Activated CD4-positive, alpha-beta T cell treated with anti-CD3 and anti-CD28 coated beads, Interleukin-2, amount 50 U/mL, for 24 hours (primary cell): ENCODE results near the gene POC5.

ENCODE experiments used
- DNase-seq, 2 donors: peaks; one replicate each; pipeline ENCODE4 v3.0.0-alpha.2; 2020; ENCODE audit warnings: low read depth in 1 of 2, low spot score in 1 of 2

POC5 gene

DNA sequence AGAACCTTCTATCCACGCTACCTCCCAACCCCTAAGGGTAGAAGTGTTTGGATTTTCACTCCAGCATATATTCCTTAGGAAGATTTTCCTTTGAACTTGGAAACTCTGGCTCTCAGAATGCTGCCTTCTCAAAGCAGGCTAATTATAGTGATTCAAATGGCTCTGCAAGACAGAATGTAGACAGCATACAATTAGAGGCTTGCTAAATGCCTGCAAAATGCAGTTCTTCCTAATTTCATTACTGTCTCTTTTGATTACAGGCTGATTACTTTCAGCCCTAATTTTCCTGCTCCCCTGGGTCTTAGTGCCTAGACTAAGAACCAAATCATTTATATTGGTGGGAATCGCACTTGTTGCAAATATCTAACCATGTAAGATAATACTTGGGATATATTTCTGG lies 55.2 kb downstream of the POC5 start:
- no peak for DNase-seq

DNA sequence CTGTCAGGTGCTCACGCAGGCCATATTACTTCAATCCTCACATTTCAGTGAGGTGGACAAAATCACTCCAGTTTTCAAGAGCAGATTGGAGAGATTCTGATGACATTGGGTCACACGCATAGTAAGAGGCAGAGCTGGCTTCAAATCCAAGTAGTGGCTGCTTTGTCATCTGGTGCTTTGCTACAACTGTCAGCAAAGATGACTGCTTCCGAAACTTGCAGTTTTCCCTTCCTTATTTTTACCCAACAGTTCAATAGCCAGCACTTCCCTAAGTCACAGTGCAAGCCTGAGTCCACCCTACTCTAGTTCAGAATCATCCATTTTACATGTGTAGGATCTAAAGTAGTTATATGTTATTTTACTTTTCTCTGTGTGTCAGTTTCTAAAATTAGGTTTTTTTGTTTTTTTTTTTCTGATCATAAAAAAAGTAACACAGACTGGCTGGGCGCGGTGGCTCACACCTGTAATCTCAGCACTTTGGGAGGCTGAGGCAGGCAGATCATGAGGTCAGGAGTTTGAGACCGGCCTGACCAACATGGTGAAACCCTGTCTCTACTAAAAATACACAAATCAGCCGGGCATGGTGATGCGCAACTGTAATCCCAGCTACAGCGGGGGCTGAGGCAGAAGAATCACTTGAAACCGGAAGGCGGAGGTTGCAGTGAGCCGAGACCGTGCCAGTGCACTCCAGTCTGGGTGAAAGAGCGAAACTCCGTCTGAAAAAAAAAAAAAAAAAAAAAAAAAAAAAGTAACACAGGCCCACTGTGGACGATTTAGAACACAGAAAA lies 56.4 kb downstream of the POC5 start:
- DNase-seq, result no peak

DNA sequence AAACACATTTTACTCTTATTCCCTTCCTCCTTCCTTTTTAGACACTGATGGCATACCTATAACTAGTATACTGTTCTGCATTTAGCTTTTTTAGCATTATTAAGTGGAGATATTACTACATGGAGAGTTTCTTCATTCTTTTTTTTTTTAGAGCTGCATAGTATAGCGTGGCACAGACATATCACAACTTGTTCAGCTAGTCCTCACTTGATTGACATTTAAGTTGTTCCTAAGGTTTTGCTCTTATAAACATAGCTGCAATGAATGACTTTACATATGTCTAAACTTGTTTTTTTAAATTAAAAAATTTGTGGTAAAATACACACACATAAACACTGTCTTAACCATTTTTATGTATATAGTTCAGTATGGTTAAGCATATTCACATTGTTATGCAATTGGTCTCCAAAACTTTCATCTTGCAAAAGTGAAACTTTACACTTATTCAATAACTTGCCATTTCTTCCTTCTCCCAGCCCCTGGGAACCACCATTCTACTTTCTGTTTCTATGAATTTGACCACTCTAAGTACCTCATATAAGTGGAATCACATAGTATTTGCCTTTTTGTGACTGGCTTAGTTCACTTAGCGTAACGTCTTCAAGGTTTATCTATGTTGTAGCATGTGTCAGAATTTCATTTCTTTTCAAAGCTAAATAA lies 57.3 kb downstream of the POC5 start:
- no peak for DNase-seq

- DNase-seq, result no peak
Measured at GRCh38 chr5:75656311-75657003, 60.8 kb downstream of the POC5 start.

DNA sequence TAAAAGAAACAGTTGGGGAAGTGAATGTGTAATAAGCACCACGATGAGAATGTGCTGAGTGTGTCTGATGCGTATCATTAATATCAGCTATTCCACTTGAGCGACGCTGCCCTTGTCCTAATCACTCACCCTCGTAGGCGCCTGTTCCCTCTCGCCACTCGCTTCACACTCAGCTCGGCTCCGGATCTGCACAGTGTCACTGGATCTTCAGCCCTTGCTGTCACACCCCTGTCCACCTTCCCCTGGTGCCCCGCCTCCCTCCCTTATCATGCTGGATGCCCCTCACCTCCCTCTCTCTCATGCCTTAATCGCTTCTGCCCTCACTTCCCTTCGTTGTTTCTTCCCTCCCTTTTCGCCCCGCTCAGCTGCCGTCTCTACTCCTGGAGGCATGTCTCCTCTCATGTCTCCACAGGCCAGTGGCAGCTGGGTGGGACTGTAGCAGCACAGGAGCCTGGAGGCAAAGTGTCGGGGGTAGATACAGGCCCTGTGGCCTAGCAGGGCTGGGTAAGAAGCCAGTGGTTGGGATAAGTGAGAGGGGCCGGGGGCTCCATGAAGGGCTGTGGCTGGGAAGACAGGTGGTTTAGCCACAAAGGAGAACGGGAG lies 62.4 kb downstream of the POC5 start:
- no peak for DNase-seq

DNA sequence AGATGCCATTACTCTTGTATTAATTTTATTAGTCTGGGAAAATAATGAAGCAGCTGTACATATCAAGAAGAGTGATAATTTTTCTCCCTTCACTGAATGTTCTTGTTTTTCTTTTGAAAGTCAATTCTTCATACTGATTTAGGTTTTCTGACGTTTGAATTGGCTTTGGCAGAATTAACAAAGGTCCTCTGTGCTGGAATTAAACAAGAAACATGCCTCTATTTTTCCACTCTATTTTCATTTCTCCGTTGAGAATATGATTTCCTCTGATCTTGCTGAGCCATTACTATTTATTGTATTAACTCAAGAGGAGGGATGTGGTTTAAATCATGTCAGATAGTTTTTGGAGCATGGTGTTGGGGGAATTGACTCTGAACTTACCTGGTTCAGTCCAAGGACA lies 63.7 kb downstream of the POC5 start:
- DNase-seq, result no peak

DNA sequence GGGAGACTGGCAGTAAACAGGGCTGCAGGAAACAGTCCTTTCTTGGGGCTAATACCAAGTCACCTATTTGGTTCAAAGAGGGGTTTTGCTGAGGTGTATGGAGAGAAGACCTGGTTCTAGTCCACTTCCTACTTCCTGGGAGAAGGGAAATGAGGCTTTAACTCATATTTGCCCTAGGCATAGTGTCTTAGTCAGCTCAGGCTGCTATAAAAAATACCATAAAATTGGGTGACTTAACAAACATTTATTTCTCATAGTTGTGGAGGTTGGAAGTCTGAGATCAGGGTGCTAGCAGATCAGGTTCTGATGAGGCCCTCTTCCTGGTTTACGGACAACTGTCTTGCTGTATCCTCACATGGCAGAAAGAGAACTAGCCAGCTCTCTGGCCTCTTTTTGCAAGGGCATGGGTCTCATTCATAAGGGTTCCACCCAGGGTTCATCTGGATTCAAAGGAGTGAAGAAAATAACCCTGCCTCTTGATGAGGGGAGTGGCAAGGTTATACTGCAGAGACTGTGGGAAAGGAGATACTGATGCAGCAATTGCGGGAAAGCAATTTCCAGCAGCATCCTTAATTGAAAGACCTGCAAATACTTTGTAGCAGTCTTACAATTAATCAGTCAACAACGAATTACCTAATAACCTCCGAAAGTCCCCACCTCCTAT lies 65.5 kb downstream of the POC5 start:
- no peak for DNase-seq

- DNase-seq, result no peak
Measured at GRCh38 chr5:75648712-75649111, 68.5 kb downstream of the POC5 start.

- DNase-seq, result no peak
Measured at GRCh38 chr5:75640826-75641225, 76.4 kb downstream of the POC5 start.

DNA sequence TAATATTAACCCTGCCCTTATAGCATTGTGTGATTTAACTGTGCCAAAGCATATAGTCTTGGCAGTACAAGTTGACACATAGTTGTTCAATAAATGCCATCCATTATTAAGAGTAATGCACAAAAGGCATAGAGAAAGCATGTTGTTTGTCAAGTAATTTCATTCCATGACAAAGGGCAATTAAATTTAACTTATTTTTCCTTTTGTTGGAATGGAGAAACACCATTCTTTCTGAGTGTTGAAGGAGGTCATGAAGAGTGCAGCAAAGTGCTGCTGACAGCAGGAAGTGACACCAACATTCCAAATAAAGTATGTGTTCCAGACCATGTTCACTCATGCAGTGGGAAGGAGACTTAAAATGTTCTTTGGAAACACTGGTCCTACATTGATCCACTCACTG lies 76.8 kb downstream of the POC5 start:
- no peak for DNase-seq

GRCh38 chr5:75639535-75640311 lies 77.5 kb downstream of the POC5 start:
- no peak for DNase-seq

DNA sequence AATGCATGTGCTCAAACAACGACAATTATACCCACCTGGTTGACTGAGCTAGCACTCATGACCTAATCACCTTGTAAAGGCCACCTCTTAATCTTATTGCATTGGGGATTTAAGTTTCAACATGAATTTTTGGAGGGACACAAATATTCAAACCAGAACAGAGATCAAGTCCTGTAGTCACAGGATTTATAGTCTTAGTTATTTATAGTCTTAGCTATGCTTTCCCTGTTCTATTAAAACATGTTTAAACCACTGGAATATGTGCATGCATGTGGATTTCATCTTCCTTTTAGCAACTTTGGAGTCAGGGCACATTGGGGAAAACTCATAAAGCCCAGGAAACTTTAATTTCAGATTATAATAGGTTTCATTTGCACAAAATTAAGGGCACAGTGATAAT lies 79.3 kb downstream of the POC5 start:
- DNase-seq, result no peak

DNA sequence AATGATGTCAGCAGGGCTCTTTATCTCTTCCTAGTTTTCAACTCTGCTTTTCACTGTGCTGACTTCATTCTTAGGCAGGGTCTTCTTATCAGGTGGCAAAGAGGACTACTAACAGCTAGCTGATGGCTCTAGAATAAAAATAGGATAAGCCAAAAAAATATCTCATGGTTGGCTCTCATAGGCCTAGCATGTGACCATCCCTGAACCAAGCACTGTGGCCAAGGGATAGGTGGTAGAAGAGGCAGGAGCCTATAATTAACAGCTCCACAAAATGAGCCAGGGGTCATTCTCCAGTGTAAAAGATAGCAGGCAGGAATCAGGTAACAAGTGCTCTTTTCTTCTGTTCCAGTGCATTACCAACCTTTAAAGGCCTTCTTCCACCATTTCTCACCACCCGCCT lies 84.9 kb downstream of the POC5 start:
- DNase-seq, result no peak

GRCh38 chr5:75630875-75631274 lies 86.4 kb downstream of the POC5 start:
- no peak for DNase-seq

GRCh38 chr5:75627801-75628200 lies 89.4 kb downstream of the POC5 start:
- DNase-seq, result no peak

DNA sequence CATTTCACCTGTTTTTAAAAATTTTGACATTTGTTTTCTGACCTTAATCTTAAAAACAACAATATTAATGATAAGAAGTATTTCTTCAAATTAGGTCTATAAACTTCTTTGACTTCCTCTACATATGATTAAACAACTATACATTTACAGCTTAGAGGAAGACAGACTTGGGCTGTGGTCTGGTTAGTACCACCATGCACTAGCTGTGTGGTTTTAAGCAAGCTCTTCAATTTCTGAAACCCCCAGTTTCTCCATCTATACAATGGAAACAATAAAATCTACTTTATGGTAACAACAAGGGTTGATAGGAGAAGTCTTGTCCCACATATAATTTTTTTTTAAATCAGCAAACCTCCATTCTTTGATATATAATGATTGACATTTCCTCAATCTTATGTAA lies 90.3 kb downstream of the POC5 start:
- no peak for DNase-seq
